ENCODE results near the gene ANKS1B. TPM values are rescaled to one million over a fixed set of nuclear protein-coding genes. Genes with fewer than 3 reads are reported as not detected.

Gene ANKS1B
- total RNA-seq, 5 donors from 2014 or later (not counting 1 experiment from before 2014, with no cell fraction given) = 0.18 to 0.47 (median 0.19) TPM; not detected in 2

DNA sequence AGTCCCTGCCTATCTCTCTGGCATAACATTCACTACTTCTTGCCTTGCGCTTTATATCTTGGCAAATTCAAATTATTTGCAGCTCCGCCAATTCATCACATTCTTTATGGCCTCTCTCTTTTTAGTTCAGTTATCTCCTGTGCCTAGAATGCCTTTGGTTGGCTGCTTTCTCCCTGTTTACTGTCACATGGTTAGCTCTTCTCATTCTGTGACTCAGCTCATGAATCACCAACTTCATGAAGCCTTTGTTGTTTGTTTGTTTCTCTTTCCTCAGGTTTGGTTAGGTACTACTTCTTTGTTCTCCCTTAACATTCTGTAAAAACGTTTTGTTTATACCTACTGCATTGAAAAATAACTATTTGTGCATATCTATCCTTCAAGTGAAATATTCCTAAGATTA is 713.7 kb downstream of the ANKS1B start:
- Histone ChIP-seq H3K4me3 (ENCODE audit: control insufficient read depth in 1 of 2, extremely low read depth in 1 of 2, low read length in 1 of 2) (no peak overlapping the region), H3K27me3 (replicated peaks in 1 of 2; ENCODE audit: control insufficient read depth in 2 of 2, extremely low read depth in 1 of 2, insufficient read depth in 2 of 2, low read length in 1 of 2) (no peaks in the 10 kb centered on the region), H3K27ac (ENCODE audit: low read length) (no peak overlapping the region), H3K9me3 (no peaks in the 10 kb centered on the region), H3K4me1 (ENCODE audit: control insufficient read depth in 1 of 2, extremely low read depth in 1 of 2, insufficient read depth in 2 of 2, low read length in 2 of 2) (no peaks in the 10 kb centered on the region), H3K36me3 (ENCODE audit: control insufficient read depth in 2 of 2, extremely low read depth in 1 of 2, insufficient read depth in 1 of 2, low read length in 1 of 2) (no peaks in the 10 kb centered on the region)
- CTCF ChIA-PET = no interaction called here
- no peak overlapping the region for H3K4me3 Mint-ChIP-seq
- 95% methylated on average over 2 of the region's 3 CpGs for WGBS (ENCODE audit: insufficient coverage)
- ATAC-seq (replicated peaks in 1 of 4) (no peak), DNase-seq (no peak)
- POLR2A ChIA-PET = no interaction called here
- H3K27me3 Mint-ChIP-seq = no peaks in the 10 kb centered on the region
- no peaks in the 10 kb centered on the region for H3K36me3 Mint-ChIP-seq
- H3K9me3 Mint-ChIP-seq = peaks cover 20 to 42% (median 33%) of the 10 kb centered on the region in 3 donors
- no peaks in the 10 kb centered on the region for H3K4me1 Mint-ChIP-seq
- H3K27ac Mint-ChIP-seq = no peak overlapping the region

DNA sequence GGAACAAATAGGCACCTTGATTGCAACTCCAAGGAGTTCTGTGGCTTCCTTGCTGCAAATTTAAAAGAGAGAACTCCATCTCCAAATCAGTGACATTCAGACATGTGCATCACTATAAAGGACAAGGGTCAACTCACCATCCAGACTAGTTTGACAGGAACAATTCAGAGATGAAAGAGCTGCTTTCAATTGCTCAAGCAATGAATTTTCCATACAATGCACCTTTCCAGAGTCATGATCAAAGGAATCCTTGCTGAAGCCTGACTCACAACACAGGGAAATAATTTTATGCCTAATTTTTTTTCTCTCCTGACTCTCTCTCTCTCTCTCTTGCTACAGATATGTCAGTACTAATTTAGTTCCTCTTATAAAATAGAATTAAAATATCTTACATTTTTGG is 717.7 kb downstream of the ANKS1B start:
- Mint-ChIP-seq H3K27me3 (no peaks in the 10 kb centered on the region), H3K27ac (no peak overlapping the region), H3K9me3 (peaks cover 12 to 37% (median 23%) of the 10 kb centered on the region in 3 donors), H3K4me3 (no peak overlapping the region), H3K36me3 (no peaks in the 10 kb centered on the region), H3K4me1 (no peaks in the 10 kb centered on the region)
- ChIA-PET POLR2A (no interaction called here), CTCF (no interaction called here)
- Histone ChIP-seq H3K4me3 (ENCODE audit: control insufficient read depth in 1 of 2, extremely low read depth in 1 of 2, low read length in 1 of 2) (no peak overlapping the region), H3K9me3 (no peaks in the 10 kb centered on the region), H3K4me1 (ENCODE audit: control insufficient read depth in 1 of 2, extremely low read depth in 1 of 2, insufficient read depth in 2 of 2, low read length in 2 of 2) (no peaks in the 10 kb centered on the region), H3K27ac (ENCODE audit: low read length) (no peak overlapping the region), H3K27me3 (replicated peaks in 1 of 2; ENCODE audit: control insufficient read depth in 2 of 2, extremely low read depth in 1 of 2, insufficient read depth in 2 of 2, low read length in 1 of 2) (no peaks in the 10 kb centered on the region), H3K36me3 (ENCODE audit: control insufficient read depth in 2 of 2, extremely low read depth in 1 of 2, insufficient read depth in 1 of 2, low read length in 1 of 2) (no peaks in the 10 kb centered on the region)
- ATAC-seq (replicated peaks in 1 of 4) (no peak), DNase-seq (no peak)

DNA sequence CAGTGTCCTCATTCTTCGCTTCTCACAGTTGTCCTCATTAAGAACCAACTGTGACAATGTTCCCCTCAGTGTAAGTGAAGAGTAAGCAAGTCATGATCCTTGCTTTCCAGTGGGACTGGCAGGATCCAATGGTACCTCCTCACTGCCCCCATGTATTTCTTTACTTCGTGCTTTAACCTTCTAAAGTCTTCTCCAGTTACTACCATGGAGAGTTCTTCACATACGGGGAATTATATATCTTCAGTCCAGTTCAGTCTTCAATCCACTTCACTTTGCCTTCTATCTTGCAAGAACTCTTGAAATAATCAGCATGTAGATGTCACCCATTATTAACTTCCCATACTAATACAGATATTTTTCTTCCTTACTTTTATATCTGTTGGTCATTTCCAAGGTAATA is 719.1 kb downstream of the ANKS1B start:
- no peaks in the 10 kb centered on the region for H3K36me3 Mint-ChIP-seq
- H3K36me3 ChIP-seq (ENCODE audit: control insufficient read depth in 2 of 2, extremely low read depth in 1 of 2, insufficient read depth in 1 of 2, low read length in 1 of 2) = no peaks in the 10 kb centered on the region
- no peak overlapping the region for H3K27ac Mint-ChIP-seq
- H3K27ac ChIP-seq (ENCODE audit: low read length) = no peak overlapping the region
- H3K4me3 ChIP-seq (ENCODE audit: control insufficient read depth in 1 of 2, extremely low read depth in 1 of 2, low read length in 1 of 2) = no peak overlapping the region
- no peaks in the 10 kb centered on the region for H3K27me3 Mint-ChIP-seq
- peaks cover 8 to 27% (median 23%) of the 10 kb centered on the region in 3 donors for H3K9me3 Mint-ChIP-seq
- no peak overlapping the region for H3K4me3 Mint-ChIP-seq
- H3K4me1 ChIP-seq (ENCODE audit: control insufficient read depth in 1 of 2, extremely low read depth in 1 of 2, insufficient read depth in 2 of 2, low read length in 2 of 2) = no peaks in the 10 kb centered on the region
- no peaks in the 10 kb centered on the region for H3K4me1 Mint-ChIP-seq
- H3K27me3 ChIP-seq (replicated peaks in 1 of 2; ENCODE audit: control insufficient read depth in 2 of 2, extremely low read depth in 1 of 2, insufficient read depth in 2 of 2, low read length in 1 of 2) = no peaks in the 10 kb centered on the region
- ATAC-seq (replicated peaks in 1 of 4) (no peak), DNase-seq (no peak)
- H3K9me3 ChIP-seq = no peaks in the 10 kb centered on the region
- ChIA-PET POLR2A (no interaction called here), CTCF (no interaction called here)
- 40% methylated on average over 1 of the region's 3 CpGs for WGBS (ENCODE audit: insufficient coverage)

DNA sequence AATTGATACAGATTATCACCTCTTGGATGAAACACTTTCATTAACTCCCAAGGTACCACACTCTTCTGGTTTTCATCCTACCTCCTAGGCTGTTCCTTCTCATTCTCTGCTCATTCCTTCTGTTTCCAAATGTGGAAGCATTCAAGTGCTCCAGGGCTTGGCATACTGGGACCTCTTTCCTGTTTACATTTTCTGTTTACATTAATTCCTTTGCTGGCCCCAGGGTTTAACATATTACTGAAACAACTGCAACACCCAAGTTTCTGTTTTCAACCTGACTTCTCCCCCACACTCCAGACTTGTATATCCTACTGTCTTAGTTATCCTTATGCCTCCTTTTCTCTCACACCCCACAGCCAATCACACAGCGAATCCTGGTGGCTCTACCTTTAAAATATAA is 723.5 kb downstream of the ANKS1B start:
- Histone ChIP-seq H3K27me3 (replicated peaks in 1 of 2; ENCODE audit: control insufficient read depth in 2 of 2, extremely low read depth in 1 of 2, insufficient read depth in 2 of 2, low read length in 1 of 2) (no peaks in the 10 kb centered on the region), H3K27ac (ENCODE audit: low read length) (no peak overlapping the region), H3K4me1 (ENCODE audit: control insufficient read depth in 1 of 2, extremely low read depth in 1 of 2, insufficient read depth in 2 of 2, low read length in 2 of 2) (no peaks in the 10 kb centered on the region), H3K4me3 (ENCODE audit: control insufficient read depth in 1 of 2, extremely low read depth in 1 of 2, low read length in 1 of 2) (no peak overlapping the region), H3K9me3 (no peaks in the 10 kb centered on the region), H3K36me3 (ENCODE audit: control insufficient read depth in 2 of 2, extremely low read depth in 1 of 2, insufficient read depth in 1 of 2, low read length in 1 of 2) (no peaks in the 10 kb centered on the region)
- Mint-ChIP-seq H3K4me3 (no peak overlapping the region), H3K9me3 (peaks cover 0 to 15% (median 14%) of the 10 kb centered on the region in 3 donors), H3K4me1 (no peaks in the 10 kb centered on the region), H3K27me3 (no peaks in the 10 kb centered on the region), H3K36me3 (no peaks in the 10 kb centered on the region), H3K27ac (no peak overlapping the region)
- CTCF ChIA-PET = no interaction called here
- 50% methylated on average over 1 of the region's 1 CpG for WGBS (ENCODE audit: insufficient coverage)
- DNase-seq = no peak
- no peak for ATAC-seq (replicated peaks in 1 of 4)
- POLR2A ChIA-PET = no interaction called here

DNA sequence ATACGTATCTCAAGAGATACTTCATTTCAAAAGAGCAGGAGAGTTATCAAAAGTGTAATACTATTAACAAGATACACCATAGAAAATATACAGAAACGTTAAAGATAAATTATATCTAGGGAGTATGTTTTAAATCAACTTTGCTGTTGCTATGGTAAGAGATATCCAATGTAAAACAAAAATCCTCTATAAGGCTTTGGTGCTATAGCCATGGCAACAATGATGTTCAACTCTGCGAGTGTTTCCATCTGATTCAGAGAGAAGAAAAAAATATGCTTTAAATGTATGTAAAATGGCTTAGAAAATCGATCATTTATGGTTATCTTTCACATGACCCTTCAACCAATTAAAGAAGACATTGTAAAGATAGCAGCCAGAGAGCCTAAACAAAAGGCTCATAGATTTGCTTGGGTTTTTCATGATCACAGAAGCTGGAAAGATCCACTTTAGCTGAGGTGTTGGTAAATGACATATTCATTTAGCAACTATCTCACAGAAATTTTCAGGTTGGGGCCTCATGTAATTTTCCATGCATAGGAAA is 724.2 kb downstream of the ANKS1B start:
- POLR2A ChIA-PET = no interaction called here
- H3K36me3 Mint-ChIP-seq = no peaks in the 10 kb centered on the region
- Histone ChIP-seq H3K36me3 (ENCODE audit: control insufficient read depth in 2 of 2, extremely low read depth in 1 of 2, insufficient read depth in 1 of 2, low read length in 1 of 2) (no peaks in the 10 kb centered on the region), H3K27me3 (replicated peaks in 1 of 2; ENCODE audit: control insufficient read depth in 2 of 2, extremely low read depth in 1 of 2, insufficient read depth in 2 of 2, low read length in 1 of 2) (no peaks in the 10 kb centered on the region), H3K27ac (ENCODE audit: low read length) (no peak overlapping the region), H3K4me1 (ENCODE audit: control insufficient read depth in 1 of 2, extremely low read depth in 1 of 2, insufficient read depth in 2 of 2, low read length in 2 of 2) (no peaks in the 10 kb centered on the region), H3K9me3 (no peaks in the 10 kb centered on the region), H3K4me3 (ENCODE audit: control insufficient read depth in 1 of 2, extremely low read depth in 1 of 2, low read length in 1 of 2) (no peak overlapping the region)
- no peak overlapping the region for H3K4me3 Mint-ChIP-seq
- CTCF ChIA-PET = no interaction called here
- WGBS (ENCODE audit: insufficient coverage) = no CpG with 5 or more reads among the region's 4 CpGs
- ATAC-seq (replicated peaks in 1 of 4) = no peak
- peaks cover 0 to 14% (median 12%) of the 10 kb centered on the region in 3 donors for H3K9me3 Mint-ChIP-seq
- H3K4me1 Mint-ChIP-seq = no peaks in the 10 kb centered on the region
- DNase-seq = no peak
- H3K27ac Mint-ChIP-seq = no peak overlapping the region
- H3K27me3 Mint-ChIP-seq = no peaks in the 10 kb centered on the region

DNA sequence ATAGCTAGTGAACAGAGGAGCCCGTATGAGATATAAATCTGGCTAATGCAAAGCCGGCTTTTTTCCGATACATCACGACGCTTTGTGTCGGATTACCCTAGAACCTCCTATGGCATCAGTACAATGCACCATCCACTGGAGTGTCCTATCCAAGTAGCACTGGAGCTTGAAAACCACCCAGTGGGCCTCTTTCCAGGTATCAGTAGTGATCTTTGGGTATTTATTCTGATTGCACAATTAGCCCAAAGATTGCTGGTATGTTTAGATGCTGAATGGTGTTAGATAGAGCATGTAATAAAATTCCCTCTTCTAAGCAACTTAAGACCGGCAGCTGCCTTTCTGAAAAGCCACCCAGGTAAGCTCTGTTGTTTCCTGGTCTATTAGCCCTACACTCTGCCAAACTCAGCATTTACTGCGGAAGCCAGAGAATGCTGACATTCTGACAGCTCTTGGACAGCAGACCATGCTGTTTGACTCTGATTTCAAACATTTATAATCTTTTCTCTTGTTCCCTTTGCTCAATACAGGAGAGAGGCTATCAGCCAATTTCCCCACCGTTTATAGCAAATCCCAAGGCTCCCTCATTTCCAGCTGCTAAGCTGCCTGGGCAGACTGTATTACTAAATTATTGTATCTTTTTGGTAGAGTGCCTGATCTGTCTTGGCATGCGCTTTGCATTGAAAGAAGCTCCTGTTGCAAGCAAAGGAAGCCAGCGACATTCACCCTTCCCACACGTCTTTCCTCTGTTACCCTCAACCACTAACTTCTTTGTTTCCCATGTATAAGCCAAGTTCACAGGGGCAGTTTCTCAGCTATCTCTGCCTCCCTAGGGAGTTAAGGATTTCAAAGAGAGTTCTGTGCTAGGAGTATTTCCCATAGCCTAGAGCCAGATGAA is 725.4 kb downstream of the ANKS1B start:
- ATAC-seq (replicated peaks in 1 of 4) (no peak), DNase-seq (no peak)
- Histone ChIP-seq H3K27ac (ENCODE audit: low read length) (no peak overlapping the region), H3K36me3 (ENCODE audit: control insufficient read depth in 2 of 2, extremely low read depth in 1 of 2, insufficient read depth in 1 of 2, low read length in 1 of 2) (no peaks in the 10 kb centered on the region), H3K4me1 (ENCODE audit: control insufficient read depth in 1 of 2, extremely low read depth in 1 of 2, insufficient read depth in 2 of 2, low read length in 2 of 2) (no peaks in the 10 kb centered on the region), H3K4me3 (ENCODE audit: control insufficient read depth in 1 of 2, extremely low read depth in 1 of 2, low read length in 1 of 2) (no peak overlapping the region), H3K27me3 (replicated peaks in 1 of 2; ENCODE audit: control insufficient read depth in 2 of 2, extremely low read depth in 1 of 2, insufficient read depth in 2 of 2, low read length in 1 of 2) (no peaks in the 10 kb centered on the region), H3K9me3 (no peaks in the 10 kb centered on the region)
- Mint-ChIP-seq H3K27me3 (no peaks in the 10 kb centered on the region), H3K36me3 (no peaks in the 10 kb centered on the region), H3K4me1 (no peaks in the 10 kb centered on the region), H3K27ac (no peak overlapping the region), H3K4me3 (no peak overlapping the region), H3K9me3 (peaks cover 1 to 14% (median 8%) of the 10 kb centered on the region in 3 donors)
- CTCF ChIA-PET = interaction anchor here in 1 of 2 donors (0.6 kb wide), 1 partner anchor 27 kb away, joined by 3 read pairs; no protein-coding TSS in a partner anchor
- POLR2A ChIA-PET = no interaction called here
- 73% methylated on average over 3 of the region's 12 CpGs for WGBS (ENCODE audit: insufficient coverage)
